ENCODE data around the gene TEX22. TPM values are rescaled to one million over a fixed set of nuclear protein-coding genes. Genes with fewer than 3 reads are reported as not detected.
A peak's percentile ranks its signal among the peaks of the same experiment; 100 is the strongest.

TEX22 gene
- total RNA-seq, 2 experiments from 2014 or later, result 6.4 to 6.9 TPM

DNA sequence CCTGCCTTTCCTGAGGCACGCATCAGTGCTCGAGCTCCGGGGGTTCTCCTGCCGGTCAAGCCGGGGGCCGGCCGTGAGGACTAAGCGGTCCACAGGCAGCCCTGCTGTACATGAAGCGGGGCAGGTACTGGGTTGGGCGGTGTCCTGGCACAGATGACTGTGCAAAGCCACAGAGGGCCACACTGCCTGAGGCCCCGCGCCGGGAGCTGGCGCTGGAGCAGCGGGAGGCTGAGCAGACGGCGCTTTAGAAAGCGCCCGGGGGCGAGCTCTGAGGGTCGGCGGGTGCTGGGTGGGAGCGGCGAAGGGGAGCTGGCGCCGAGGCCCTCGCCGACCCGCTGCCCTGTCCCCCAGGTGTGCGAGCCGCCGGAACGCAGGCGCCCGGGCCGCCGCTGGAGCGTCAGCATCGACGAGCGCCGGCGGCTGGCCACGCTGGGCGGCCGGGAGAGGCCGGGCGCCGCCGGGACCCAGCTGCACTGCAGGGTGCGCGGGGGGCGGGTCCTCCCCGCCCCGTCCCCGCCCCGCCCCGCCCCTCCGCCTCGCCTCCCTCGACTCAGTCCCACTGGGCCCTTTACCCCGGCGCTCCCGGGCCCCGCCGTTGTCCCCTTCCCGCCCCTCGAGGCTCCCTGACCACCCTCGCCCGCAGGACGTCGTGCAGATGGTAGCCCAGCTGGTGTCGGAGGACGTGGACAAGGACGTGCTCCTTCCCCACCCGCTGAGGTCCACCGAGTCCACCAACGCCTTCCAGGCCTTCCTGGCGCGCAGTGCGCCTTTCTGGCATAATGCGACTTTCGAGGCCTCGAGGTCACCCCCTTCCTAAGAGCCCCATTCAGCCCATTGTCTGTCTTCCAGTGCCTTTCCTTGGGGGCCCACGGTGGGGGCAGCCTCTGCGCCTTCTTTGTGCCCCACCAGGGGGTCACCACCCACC lies 12.9 kb downstream of the TEX22 start:
- Mint-ChIP-seq H3K27me3 (peaks cover 46% of the 10 kb centered on the region), H3K4me3 (peak overlapping the region; percentile 39), H3K27ac (no peak overlapping the region), H3K4me1 (peaks cover 5% of the 10 kb centered on the region), H3K36me3 (no peaks in the 10 kb centered on the region), H3K9me3 (no peaks in the 10 kb centered on the region)
- DNase-seq, result no peak
- POLR2A ChIA-PET, result interaction anchor here (2.0 kb wide), 1 partner anchor 12 kb away, joined by 7 read pairs; the partner anchor contains the start of gene TEX22
- peak; percentile 21 for ATAC-seq (ENCODE audit: low read depth)

DNA sequence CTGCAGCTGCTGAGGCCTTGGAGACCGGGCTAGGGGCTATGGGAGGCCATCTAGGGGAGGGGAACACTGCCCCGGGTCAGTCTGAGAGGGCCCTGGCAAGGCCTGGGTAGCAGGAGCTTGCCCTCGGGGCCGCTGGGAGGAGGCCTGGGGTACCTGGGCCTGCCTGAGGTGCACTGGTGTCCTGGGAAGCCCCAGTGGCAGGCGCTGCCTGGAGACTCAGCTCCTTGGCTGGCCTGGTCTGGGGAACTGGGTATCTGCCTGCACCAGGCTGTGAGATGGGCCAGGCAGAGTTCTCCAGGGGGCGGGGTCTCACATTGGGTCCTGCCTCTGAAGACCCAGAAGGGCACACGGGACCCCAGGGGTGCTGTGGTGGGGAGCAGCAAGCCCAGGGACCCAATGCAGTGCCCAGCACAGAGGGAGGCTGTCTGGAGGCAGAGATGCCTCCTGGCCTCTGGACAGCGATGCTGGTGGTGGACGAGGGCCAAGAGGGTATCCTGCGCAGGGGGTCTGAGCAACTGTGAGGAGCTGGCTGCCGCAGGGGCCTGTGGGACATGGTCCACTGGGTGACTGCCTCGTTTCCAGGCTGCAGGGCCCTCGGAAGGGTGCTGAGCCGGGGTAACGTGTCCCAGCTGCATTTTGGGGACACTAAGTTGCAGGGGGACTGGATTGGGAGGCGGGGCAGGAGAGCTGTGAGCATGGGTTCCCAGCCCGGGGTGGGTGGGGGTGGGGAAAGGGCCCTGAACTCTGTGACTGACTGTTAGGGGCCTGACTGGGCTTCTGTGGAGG lies 13.8 kb downstream of the TEX22 start:
- POLR2A ChIA-PET, result interaction anchor here (0.5 to 2.0 kb wide), 2 partner anchors 13 to 16 kb away, joined by 3 to 7 read pairs; partner anchors contain the start of gene TEX22
- DNase-seq (no peak), ATAC-seq (ENCODE audit: low read depth) (no peak)
- peaks cover 7% of the 10 kb centered on the region for H3K4me1 Mint-ChIP-seq
- H3K27me3 Mint-ChIP-seq, result peaks cover 46% of the 10 kb centered on the region
- H3K27ac Mint-ChIP-seq, result no peak overlapping the region
- no peaks in the 10 kb centered on the region for H3K36me3 Mint-ChIP-seq
- no peaks in the 10 kb centered on the region for H3K9me3 Mint-ChIP-seq
- peak overlapping the region; percentile 39 for H3K4me3 Mint-ChIP-seq

DNA sequence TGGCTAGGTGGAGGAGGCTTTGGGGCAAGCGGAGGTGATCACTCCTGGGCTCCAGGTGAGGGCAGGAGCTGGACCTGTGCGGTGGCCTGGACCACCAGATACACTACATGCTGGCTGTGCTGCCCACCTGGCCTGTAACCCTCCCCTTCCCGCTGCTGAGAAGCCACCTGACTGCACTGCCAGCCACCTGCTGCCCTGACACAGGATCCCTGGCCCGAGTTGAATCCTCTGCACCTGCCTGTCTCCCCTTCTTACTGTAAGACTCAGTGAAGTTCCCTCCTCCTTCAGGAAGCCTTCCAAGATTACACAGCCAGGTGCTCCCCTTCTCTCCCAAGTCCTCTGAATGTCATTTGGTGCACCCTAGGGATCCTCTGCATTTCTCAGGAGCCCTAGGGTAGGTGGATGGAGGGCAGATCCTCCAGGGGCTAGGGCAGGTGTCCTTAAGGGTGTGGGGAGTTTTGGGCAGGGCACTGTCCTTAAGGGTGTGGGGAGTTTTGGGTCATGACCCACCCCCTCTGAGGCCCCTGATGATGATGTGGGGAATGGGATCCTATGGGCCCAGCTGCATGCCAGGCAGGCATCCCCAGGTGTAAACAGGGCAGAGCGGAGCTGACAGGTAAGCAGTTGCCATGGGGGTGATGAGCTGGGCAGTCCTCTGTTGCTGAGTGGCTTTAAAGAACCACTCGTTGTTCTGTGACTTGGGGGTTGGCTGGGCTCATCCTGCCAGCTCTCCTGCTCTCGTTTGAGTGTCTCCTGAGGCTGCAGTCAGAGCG lies 14.6 kb downstream of the TEX22 start:
- Mint-ChIP-seq H3K27me3 (peaks cover 46% of the 10 kb centered on the region), H3K4me3 (no peak overlapping the region), H3K9me3 (no peaks in the 10 kb centered on the region), H3K4me1 (peaks cover 7% of the 10 kb centered on the region), H3K36me3 (no peaks in the 10 kb centered on the region), H3K27ac (no peak overlapping the region)
- DNase-seq, result no peak
- no peak for ATAC-seq (ENCODE audit: low read depth)
- POLR2A ChIA-PET, result interaction anchor here (0.5 to 2.0 kb wide), 5 partner anchors 14 to 114 kb away, joined by 3 to 7 read pairs (median 4); partner anchors contain the start of gene TEX22

- H3K36me3 Mint-ChIP-seq, result no peaks in the 10 kb centered on the region
- no peak overlapping the region for H3K4me3 Mint-ChIP-seq
- peaks cover 7% of the 10 kb centered on the region for H3K4me1 Mint-ChIP-seq
- POLR2A ChIA-PET, result interaction anchor here (0.5 to 0.9 kb wide), 3 partner anchors 69 to 114 kb away, joined by 3 to 4 read pairs (median 4); no protein-coding TSS in a partner anchor
- DNase-seq (no peak), ATAC-seq (ENCODE audit: low read depth) (no peak)
- no peak overlapping the region for H3K27ac Mint-ChIP-seq
- peaks cover 46% of the 10 kb centered on the region for H3K27me3 Mint-ChIP-seq
- no peaks in the 10 kb centered on the region for H3K9me3 Mint-ChIP-seq
Measured at GRCh38 chr14:105413544-105413886, 15.2 kb downstream of the TEX22 start.

GRCh38 chr14:105414456-105415371 lies 16.4 kb downstream of the TEX22 start:
- POLR2A ChIA-PET, result no interaction called here
- Mint-ChIP-seq H3K27me3 (peaks cover 39% of the 10 kb centered on the region), H3K4me3 (peak overlapping the region; percentile 75), H3K27ac (peak overlapping the region; percentile 85), H3K4me1 (peaks cover 10% of the 10 kb centered on the region), H3K36me3 (no peaks in the 10 kb centered on the region), H3K9me3 (no peaks in the 10 kb centered on the region)
- peak; percentile 85 for ATAC-seq (ENCODE audit: low read depth)
- DNase-seq, result peak; percentile 85

GRCh38 chr14:105415481-105416428 lies 17.4 kb downstream of the TEX22 start:
- Mint-ChIP-seq H3K4me3 (peak overlapping the region; percentile 73), H3K36me3 (no peaks in the 10 kb centered on the region), H3K4me1 (peaks cover 11% of the 10 kb centered on the region), H3K27ac (no peak overlapping the region), H3K27me3 (peaks cover 29% of the 10 kb centered on the region), H3K9me3 (no peaks in the 10 kb centered on the region)
- ATAC-seq (ENCODE audit: low read depth) (no peak), DNase-seq (no peak)
- POLR2A ChIA-PET, result no interaction called here

- ATAC-seq (ENCODE audit: low read depth) (no peak), DNase-seq (no peak)
- POLR2A ChIA-PET, result no interaction called here
- no peaks in the 10 kb centered on the region for H3K9me3 Mint-ChIP-seq
- no peak overlapping the region for H3K27ac Mint-ChIP-seq
- no peak overlapping the region for H3K4me3 Mint-ChIP-seq
- H3K4me1 Mint-ChIP-seq, result peaks cover 13% of the 10 kb centered on the region
- H3K36me3 Mint-ChIP-seq, result no peaks in the 10 kb centered on the region
- peaks cover 22% of the 10 kb centered on the region for H3K27me3 Mint-ChIP-seq
Measured at GRCh38 chr14:105416671-105417070, 18.3 kb downstream of the TEX22 start.

- no peak for DNase-seq
- ATAC-seq (ENCODE audit: low read depth), result no peak
- POLR2A ChIA-PET, result interaction anchor here (0.5 to 1.2 kb wide), 4 partner anchors 10 to 72 kb away, joined by 3 to 6 read pairs (median 6); no protein-coding TSS in a partner anchor
- no peak overlapping the region for H3K27ac Mint-ChIP-seq
- peaks cover 14% of the 10 kb centered on the region for H3K27me3 Mint-ChIP-seq
- H3K4me1 Mint-ChIP-seq, result peaks cover 20% of the 10 kb centered on the region
- H3K36me3 Mint-ChIP-seq, result no peaks in the 10 kb centered on the region
- H3K9me3 Mint-ChIP-seq, result no peaks in the 10 kb centered on the region
- H3K4me3 Mint-ChIP-seq, result no peak overlapping the region
Measured at GRCh38 chr14:105417690-105418121, 19.4 kb downstream of the TEX22 start.

DNA sequence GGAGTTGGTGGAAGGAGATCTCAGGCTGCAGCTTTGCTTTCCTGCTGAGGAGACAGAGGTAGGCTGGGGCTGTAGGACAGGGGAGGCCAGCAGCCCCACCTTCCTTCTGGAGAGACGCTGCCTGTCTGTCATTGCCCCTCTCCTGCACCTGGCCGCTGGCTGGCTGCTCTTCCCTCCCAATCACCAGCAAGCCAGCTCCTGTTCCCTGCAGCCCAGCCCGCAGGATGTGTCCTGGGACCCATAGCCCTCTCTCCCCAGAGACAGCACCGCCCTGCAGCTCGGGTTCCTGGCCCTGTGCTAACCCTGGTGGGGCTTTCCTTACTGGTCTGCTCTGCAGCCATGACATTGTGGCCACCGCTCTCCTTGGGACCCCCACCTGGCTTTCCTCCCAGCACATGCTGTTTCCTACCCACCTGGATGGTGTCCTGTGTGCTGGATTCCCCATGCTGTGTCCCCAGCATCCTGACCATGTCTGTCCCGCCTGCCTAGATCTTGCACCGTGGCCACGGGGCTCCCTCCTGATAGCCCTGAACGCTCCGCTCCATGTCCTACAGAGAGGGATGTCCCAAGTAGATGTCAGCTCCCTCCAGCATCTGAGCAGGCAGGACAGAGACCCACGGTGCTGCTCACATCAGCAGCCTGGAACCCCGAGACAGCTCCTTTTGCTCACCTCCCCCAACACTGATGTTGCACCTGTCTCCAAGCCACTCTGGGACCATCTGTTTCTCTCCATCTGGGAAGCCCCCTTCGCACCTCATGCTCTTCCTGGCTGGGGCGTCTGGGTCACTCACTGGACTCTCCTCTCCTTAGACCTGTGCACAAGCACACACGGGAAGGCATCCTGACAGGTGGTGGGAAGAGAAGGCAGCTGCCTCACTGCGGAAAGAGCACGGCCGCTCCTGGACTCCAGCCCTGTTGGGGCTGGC lies 20.2 kb downstream of the TEX22 start:
- H3K4me1 Mint-ChIP-seq, result peaks cover 22% of the 10 kb centered on the region
- ATAC-seq (ENCODE audit: low read depth) (no peak), DNase-seq (no peak)
- H3K9me3 Mint-ChIP-seq, result no peaks in the 10 kb centered on the region
- peak overlapping the region; percentile 78 for H3K27ac Mint-ChIP-seq
- H3K36me3 Mint-ChIP-seq, result no peaks in the 10 kb centered on the region
- POLR2A ChIA-PET, result interaction anchor here (0.5 to 1.2 kb wide), 3 partner anchors 9 to 71 kb away, joined by 3 to 6 read pairs (median 5); no protein-coding TSS in a partner anchor
- H3K27me3 Mint-ChIP-seq, result peaks cover 7% of the 10 kb centered on the region
- H3K4me3 Mint-ChIP-seq, result peak overlapping the region; percentile 70

DNA sequence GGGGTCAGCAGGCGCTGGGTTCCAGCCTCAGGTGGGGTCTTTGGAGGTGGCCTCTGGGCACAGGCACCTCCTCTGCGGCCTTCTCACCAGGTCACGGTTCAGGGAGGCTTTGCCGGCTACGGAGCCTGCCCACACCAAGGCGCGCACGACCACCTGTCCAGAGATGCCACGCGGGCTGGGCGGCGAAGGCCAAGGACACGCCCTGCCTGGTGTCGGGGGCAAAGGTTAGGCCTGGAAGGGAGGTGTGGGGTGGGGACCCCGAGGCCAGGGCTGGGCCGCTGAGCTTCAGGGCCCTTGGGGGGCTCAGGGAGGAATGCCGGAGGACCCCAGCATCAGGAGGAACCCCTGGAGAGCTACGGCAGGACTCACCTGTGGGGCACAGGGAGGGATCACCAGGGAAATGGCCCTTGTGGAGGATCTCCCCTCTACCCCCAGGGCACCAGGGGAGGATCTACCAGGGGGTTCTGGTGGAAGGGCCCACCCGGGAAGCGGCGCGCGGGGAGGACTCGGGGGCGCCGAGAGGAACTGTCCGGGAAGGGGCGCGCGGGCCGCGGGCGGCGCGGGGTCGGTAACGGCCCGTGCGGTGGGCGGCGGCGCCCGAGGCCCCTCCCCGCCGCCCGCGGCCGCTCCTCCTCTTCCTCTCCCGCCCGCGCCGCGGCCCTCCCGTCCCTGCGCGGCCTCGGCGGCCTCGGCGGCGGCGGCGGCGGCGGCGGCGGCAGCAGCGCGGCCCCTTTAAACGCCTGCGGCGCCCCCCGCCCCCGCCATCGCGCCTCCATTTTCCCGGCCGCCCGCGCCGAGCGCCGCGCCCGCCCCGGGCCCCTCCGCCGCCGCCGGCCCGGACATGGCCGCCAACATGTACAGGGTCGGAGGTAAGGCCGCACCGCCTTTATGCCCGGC lies 21.1 kb downstream of the TEX22 start, which contains the start of gene MTA1:
MTA1 (plus strand) TSS at position 633 of the 897 bp plus-strand sequence; CDS start at position 842, 209 bp downstream.
- peak; percentile 76 for DNase-seq
- H3K27me3 Mint-ChIP-seq, result no peaks in the 10 kb centered on the region
- ATAC-seq (ENCODE audit: low read depth), result peak; percentile 51
- H3K27ac Mint-ChIP-seq, result peak within 1 kb of the TSS; percentile 89
- peak within 1 kb of the TSS; percentile 93 for H3K4me3 Mint-ChIP-seq
- H3K36me3 Mint-ChIP-seq, result no peaks in the 10 kb centered on the region
- H3K4me1 Mint-ChIP-seq, result peaks cover 24% of the 10 kb centered on the region
- H3K9me3 Mint-ChIP-seq, result no peaks in the 10 kb centered on the region
- POLR2A ChIA-PET, result interaction anchor here (0.6 to 1.2 kb wide), 2 partner anchors 8 to 66 kb away, joined by 5 to 9 read pairs; no protein-coding TSS in a partner anchor
